DND-41 (cell line): ENCODE results near the gene HMGA1.

ENCODE experiments used
- ATAC-seq: fragments of 200-7000 bp; cut with Tn5 transposase; 3 replicates; pipeline ENCODE4 v1.9.1; 2021; ENCODE audit warnings: low read depth; ENCODE audit not compliant: insufficient read depth
- DNase-seq: peaks from one replicate; pipeline ENCODE4 v3.0.0-alpha.2; 2020
- H2AFZ ChIP-seq: 2 replicates; pipeline ENCODE4 v1.6.0; 2012; ENCODE audit warnings: low read depth, low read length
- H3K27ac ChIP-seq: 2 replicates; pipeline ENCODE4 v1.5.1; 2012; ENCODE audit warnings: low read length, inconsistent platforms
- H3K27me3 ChIP-seq: fragments of 200-600 bp; sonication (generic); 2 replicates; pipeline ENCODE4 v1.6.0; 2012; ENCODE audit warnings: low read length, mild to moderate bottlenecking, inconsistent platforms; ENCODE audit not compliant: insufficient read depth, poor library complexity
- H3K36me3 ChIP-seq: 2 replicates; pipeline ENCODE4 v1.5.1; 2012; ENCODE audit warnings: low read length, inconsistent platforms; ENCODE audit not compliant: insufficient read depth
- H3K4me1 ChIP-seq: 2 replicates; pipeline ENCODE4 v1.5.1; 2012; ENCODE audit warnings: mild to moderate bottlenecking, low read length; ENCODE audit not compliant: insufficient read depth
- H3K4me2 ChIP-seq: 2 replicates; pipeline ENCODE4 v1.6.0; 2012; ENCODE audit warnings: mild to moderate bottlenecking, moderate library complexity, low read length, inconsistent platforms; ENCODE audit not compliant: insufficient read depth
- H3K4me3 ChIP-seq, 2 experiments: fragments of 200-600 bp in 1 of 2; shearing (Covaris generic) in 1 of 2; 2 replicates each; pipeline ENCODE4 v1.5.1; 2012 to 2016; ENCODE audit warnings: inconsistent platforms in 2 of 2, low read length in 2 of 2, mild to moderate bottlenecking in 2 of 2, low read depth in 1 of 2, moderate library complexity in 1 of 2
- H3K79me2 ChIP-seq: 2 replicates; pipeline ENCODE4 v1.6.0; 2012; ENCODE audit warnings: low read length, inconsistent platforms; ENCODE audit not compliant: insufficient read depth
- H3K9ac ChIP-seq: 2 replicates; pipeline ENCODE4 v1.6.0; 2012; ENCODE audit warnings: low read depth, mild to moderate bottlenecking, inconsistent platforms, low read length, moderate library complexity
- H3K9me3 ChIP-seq: 2 replicates; pipeline ENCODE4 v1.5.1; 2012; ENCODE audit warnings: low read length, moderate library complexity, mild to moderate bottlenecking, inconsistent platforms; ENCODE audit not compliant: insufficient read depth, severe bottlenecking
- H4K20me1 ChIP-seq: 2 replicates; pipeline ENCODE4 v1.6.0; 2012; ENCODE audit warnings: low read length; ENCODE audit not compliant: insufficient read depth
- EZH2 ChIP-seq: IDR thresholded peaks from 3 replicates; pipeline ENCODE4 v1.6.1; 2012; ENCODE audit warnings: borderline replicate concordance, low read depth, mild to moderate bottlenecking, moderate library complexity, low read length, inconsistent platforms; ENCODE audit not compliant: severe bottlenecking
- TF ChIP-seq, protein P1 (sequence below): IDR thresholded peaks from 2 replicates; pipeline ENCODE4 v1.5.1; 2012; ENCODE audit warnings: borderline replicate concordance, low read length, moderate library complexity, mild to moderate bottlenecking; ENCODE audit not compliant: poor library complexity, severe bottlenecking; ENCODE audit errors: extremely low read depth

The HMGA1 gene

DNA sequence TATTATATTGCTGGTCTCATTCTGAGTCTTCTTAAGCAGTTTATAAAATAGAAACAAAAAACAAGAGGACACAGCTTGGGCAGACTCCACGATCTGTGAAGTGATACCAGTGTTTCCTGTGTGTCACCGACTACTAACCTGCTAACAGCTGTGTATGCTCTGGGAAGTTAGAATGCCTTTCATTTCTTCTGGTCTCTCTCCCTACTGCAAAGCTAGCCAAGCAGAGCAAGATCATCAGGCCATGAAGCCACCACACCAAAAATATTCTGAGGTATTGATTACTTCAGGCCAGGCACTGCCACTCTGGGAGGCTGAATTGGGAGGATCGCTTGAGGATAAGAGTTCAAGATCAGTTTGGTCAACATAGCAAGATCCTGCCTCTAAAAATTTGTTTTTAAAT is 59.0 kb downstream of the HMGA1 start:
- H3K9ac ChIP-seq, result no peak overlapping the region

More for the DNA sequence above, 59.0 kb downstream of the HMGA1 start:
- Histone ChIP-seq H3K79me2 (peaks cover 14% of the 10 kb centered on the region; the same call in 1 of the 2 replicates), H2AFZ (no peak overlapping the region), H3K9me3 (no peaks in the 10 kb centered on the region), H3K36me3 (peaks cover 40% of the 10 kb centered on the region), H3K4me1 (no peaks in the 10 kb centered on the region), H3K4me2 (no peak overlapping the region), H3K4me3 (no peak overlapping the region), H3K27ac (no peak overlapping the region), H4K20me1 (peaks cover 7% of the 10 kb centered on the region; the same call in 1 of the 2 replicates), H3K27me3 (no peaks in the 10 kb centered on the region)
- no peak for TF ChIP-seq EZH2
- TF ChIP-seq, protein P1, sequence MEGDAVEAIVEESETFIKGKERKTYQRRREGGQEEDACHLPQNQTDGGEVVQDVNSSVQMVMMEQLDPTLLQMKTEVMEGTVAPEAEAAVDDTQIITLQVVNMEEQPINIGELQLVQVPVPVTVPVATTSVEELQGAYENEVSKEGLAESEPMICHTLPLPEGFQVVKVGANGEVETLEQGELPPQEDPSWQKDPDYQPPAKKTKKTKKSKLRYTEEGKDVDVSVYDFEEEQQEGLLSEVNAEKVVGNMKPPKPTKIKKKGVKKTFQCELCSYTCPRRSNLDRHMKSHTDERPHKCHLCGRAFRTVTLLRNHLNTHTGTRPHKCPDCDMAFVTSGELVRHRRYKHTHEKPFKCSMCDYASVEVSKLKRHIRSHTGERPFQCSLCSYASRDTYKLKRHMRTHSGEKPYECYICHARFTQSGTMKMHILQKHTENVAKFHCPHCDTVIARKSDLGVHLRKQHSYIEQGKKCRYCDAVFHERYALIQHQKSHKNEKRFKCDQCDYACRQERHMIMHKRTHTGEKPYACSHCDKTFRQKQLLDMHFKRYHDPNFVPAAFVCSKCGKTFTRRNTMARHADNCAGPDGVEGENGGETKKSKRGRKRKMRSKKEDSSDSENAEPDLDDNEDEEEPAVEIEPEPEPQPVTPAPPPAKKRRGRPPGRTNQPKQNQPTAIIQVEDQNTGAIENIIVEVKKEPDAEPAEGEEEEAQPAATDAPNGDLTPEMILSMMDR, result no peak
- ATAC-seq (peak; percentile 58; the same call in 2 of the 3 replicates), DNase-seq (no peak)
